Neural crest cell (in vitro differentiated cells): ENCODE data around the gene OR51I1. TPM values are rescaled to one million over a fixed set of nuclear protein-coding genes. Genes with fewer than 3 reads are reported as not detected.

ENCODE experiments used
- DNase-seq: peaks from one replicate; pipeline ENCODE4 v3.0.0; 2021; ENCODE audit warnings: low read depth, mixed read lengths, low spot score
- H3K27ac Mint-ChIP-seq: one replicate; pipeline ENCODE4 v1.8.0; 2021; ENCODE audit warnings: mild to moderate bottlenecking, mixed read lengths; ENCODE audit not compliant: unreplicated experiment
- H3K27me3 Mint-ChIP-seq: 2 replicates; pipeline ENCODE4 v1.8.0; 2021; ENCODE audit warnings: low read depth, mild to moderate bottlenecking, mixed read lengths
- H3K36me3 Mint-ChIP-seq: 2 replicates; pipeline ENCODE4 v1.8.0; 2021; ENCODE audit warnings: low read depth, mild to moderate bottlenecking, mixed read lengths
- H3K4me1 Mint-ChIP-seq: 2 replicates; pipeline ENCODE4 v1.8.0; 2021; ENCODE audit warnings: mixed read lengths
- H3K4me3 Mint-ChIP-seq: one replicate; pipeline ENCODE4 v1.8.0; 2021; ENCODE audit warnings: mild to moderate bottlenecking, mixed read lengths
- H3K9me3 Mint-ChIP-seq: 2 replicates; pipeline ENCODE4 v1.8.0; 2021; ENCODE audit warnings: mixed read lengths
- CTCF ChIP-seq: fragments of 200-600 bp; sonication (generic); conservative IDR thresholded peaks from 2 replicates; pipeline ENCODE4 v1.5.0; 2021; ENCODE audit warnings: antibody characterized with exemption, mild to moderate bottlenecking
- total RNA-seq: library from RNA; stranded (reverse); gene quantifications from 2 replicates; pipeline ENCODE4 v1.2.1, GENCODE V29; 2021

Gene OR51I1
- total RNA-seq, 1 donor from 2014 or later, result not detected

- TF ChIP-seq CTCF, result no peak
- no peak for DNase-seq
- Mint-ChIP-seq H3K4me1 (no peaks in the 10 kb centered on the region), H3K27me3 (peaks cover 27% of the 10 kb centered on the region), H3K9me3 (no peaks in the 10 kb centered on the region), H3K4me3 (no peak overlapping the region), H3K27ac (no peak overlapping the region), H3K36me3 (no peaks in the 10 kb centered on the region)
These were observed 8.1 kb upstream of the OR51I1 start for GRCh38 chr11:5449432-5449831.

- Mint-ChIP-seq H3K4me3 (no peak within 1 kb of the TSS), H3K36me3 (no peaks in the 10 kb centered on the region), H3K27me3 (peaks cover 27% of the 10 kb centered on the region), H3K27ac (no peak within 1 kb of the TSS), H3K4me1 (no peaks in the 10 kb centered on the region), H3K9me3 (no peaks in the 10 kb centered on the region)
- DNase-seq, result no peak
- no peak for TF ChIP-seq CTCF
These were observed 7.7 kb upstream of the OR51I1 start, which contains the start of gene OR51I2 for GRCh38 chr11:5449023-5449422. TSS of gene OR51I2 (plus strand) at chr11:5449323. CDS start at chr11:5453489, 4,166 bp downstream.

GRCh38 chr11:5443835-5444393 is 2.6 kb upstream of the OR51I1 start:
- H3K27me3 Mint-ChIP-seq, result peaks cover 23% of the 10 kb centered on the region
- DNase-seq, result no peak
- TF ChIP-seq CTCF, result no peak
- no peak overlapping the region for H3K4me3 Mint-ChIP-seq
- no peaks in the 10 kb centered on the region for H3K36me3 Mint-ChIP-seq
- peaks cover 2% of the 10 kb centered on the region for H3K9me3 Mint-ChIP-seq
- no peak overlapping the region for H3K27ac Mint-ChIP-seq
- H3K4me1 Mint-ChIP-seq, result no peaks in the 10 kb centered on the region

- H3K4me1 Mint-ChIP-seq, result no peaks in the 10 kb centered on the region
- no peak overlapping the region for H3K4me3 Mint-ChIP-seq
- peaks cover 22% of the 10 kb centered on the region for H3K27me3 Mint-ChIP-seq
- no peak for TF ChIP-seq CTCF
- H3K9me3 Mint-ChIP-seq, result peaks cover 3% of the 10 kb centered on the region
- H3K36me3 Mint-ChIP-seq, result no peaks in the 10 kb centered on the region
- DNase-seq, result no peak
- H3K27ac Mint-ChIP-seq, result no peak overlapping the region
These were observed 18.2 kb downstream of the OR51I1 start for GRCh38 chr11:5423131-5423530.

- peaks cover 3% of the 10 kb centered on the region for H3K9me3 Mint-ChIP-seq
- H3K4me3 Mint-ChIP-seq, result no peak within 1 kb of the TSS
- no peaks in the 10 kb centered on the region for H3K36me3 Mint-ChIP-seq
- DNase-seq, result no peak
- H3K27me3 Mint-ChIP-seq, result peaks cover 22% of the 10 kb centered on the region
- H3K4me1 Mint-ChIP-seq, result no peaks in the 10 kb centered on the region
- TF ChIP-seq CTCF, result no peak
- H3K27ac Mint-ChIP-seq, result no peak within 1 kb of the TSS
These were observed 19.5 kb downstream of the OR51I1 start, which contains the start of gene OR51Q1 for GRCh38 chr11:5421811-5422210. TSS of gene OR51Q1 (plus strand) at chr11:5422111. CDS start at chr11:5422201, 90 bp downstream.
